H1 (cell line): ENCODE results near the gene GALP. TPM values are rescaled to one million over a fixed set of nuclear protein-coding genes. Genes with fewer than 3 reads are reported as not detected.

ENCODE experiments used
- CTCF ChIA-PET: fragments of 300-600 bp; sonication (Branson Sonifier 250); formaldehyde crosslinking; loops from one replicate; lab custom pipeline; 2021; ENCODE audit not compliant: partially characterized antibody; lab: Charles Lee
- POLR2A ChIA-PET: fragments of 300-600 bp; sonication (Branson Sonifier 250); formaldehyde crosslinking; loops from one replicate; lab custom pipeline; 2021; ENCODE audit warnings: inconsistent platforms; ENCODE audit not compliant: partially characterized antibody; lab: Charles Lee
- DNase-seq, 2 experiments: peaks; one replicate each; pipeline versions ENCODE4 v3.0.0 to v3.0.0-alpha.2; 2010 to 2022; ENCODE audit warnings: low spot score in 2 of 2, low read depth in 1 of 2, mixed read lengths in 1 of 2
- FAIRE-seq: peaks from 2 replicates; lab custom pipeline; 2011; peaks lifted over from hg19 to GRCh38; lab: Jason Lieb, UNC
- H2AFZ ChIP-seq: 2 replicates; pipeline ENCODE4 v1.8.1; 2012; ENCODE audit warnings: low read length, inconsistent platforms
- H2AK5ac ChIP-seq: 2 replicates; pipeline ENCODE4 v1.6.1; 2013; ENCODE audit warnings: low read depth, low read length
- H2BK120ac ChIP-seq: replicated peaks from 2 replicates; pipeline ENCODE3; 2013; ENCODE audit warnings: low read depth, low read length, inconsistent platforms
- H2BK12ac ChIP-seq: 2 replicates; pipeline ENCODE4 v1.6.1; 2013; ENCODE audit warnings: low read depth, low read length
- H2BK15ac ChIP-seq: 2 replicates; pipeline ENCODE4 v1.6.1; 2013; ENCODE audit warnings: low read length
- H2BK20ac ChIP-seq: 2 replicates; pipeline ENCODE4 v1.6.1; 2013; ENCODE audit warnings: low read length
- H2BK5ac ChIP-seq: 2 replicates; pipeline ENCODE4 v1.6.1; 2013; ENCODE audit warnings: low read depth, low read length
- H3K14ac ChIP-seq: 2 replicates; pipeline ENCODE4 v1.6.1; 2013; ENCODE audit warnings: inconsistent platforms; ENCODE audit not compliant: insufficient read length
- H3K18ac ChIP-seq: 2 replicates; pipeline ENCODE4 v1.6.1; 2013; ENCODE audit warnings: low read length; ENCODE audit errors: extremely low read depth
- H3K23ac ChIP-seq: 2 replicates; pipeline ENCODE4 v1.6.1; 2013; ENCODE audit warnings: inconsistent platforms; ENCODE audit not compliant: insufficient read length
- H3K23me2 ChIP-seq: 2 replicates; pipeline ENCODE4 v1.6.1; 2013; ENCODE audit warnings: low read depth, low read length
- H3K27ac ChIP-seq: 2 replicates; pipeline ENCODE4 v1.6.1; 2011; ENCODE audit warnings: low read depth, low read length, inconsistent platforms
- H3K27me3 ChIP-seq, 4 experiments: replicated peaks in 1 of 4; 1 replicate in 1 of 4; 2 replicates in 3 of 4; pipeline versions ENCODE4 v1.6.1 to v1.8.1; 2011 to 2013; ENCODE audit warnings: low read length in 3 of 4, mild to moderate bottlenecking in 3 of 4, inconsistent platforms in 2 of 4, mixed read lengths in 2 of 4, moderate library complexity in 1 of 4; ENCODE audit not compliant: control insufficient read depth in 3 of 4, insufficient read depth in 3 of 4; ENCODE audit errors: extremely low read depth in 1 of 4
- H3K36me3 ChIP-seq, 4 experiments: 2 replicates each; pipeline versions ENCODE4 v1.6.1 to v1.8.1; 2011 to 2013; ENCODE audit warnings: mild to moderate bottlenecking in 4 of 4, low read length in 3 of 4, moderate library complexity in 2 of 4, control low read depth in 1 of 4, inconsistent platforms in 1 of 4; ENCODE audit not compliant: insufficient read depth in 4 of 4, control insufficient read depth in 2 of 4
- H3K4ac ChIP-seq: replicated peaks from 2 replicates; pipeline ENCODE3; 2013; ENCODE audit warnings: low read length, low read depth, mixed read lengths, inconsistent platforms; ENCODE audit not compliant: insufficient read length
- H3K4me1 ChIP-seq, 4 experiments: replicated peaks in 1 of 4; 1 replicate in 1 of 4; 2 replicates in 3 of 4; pipeline versions ENCODE4 v1.6.1 to v1.8.1; 2011 to 2013; ENCODE audit warnings: low read length in 3 of 4, inconsistent platforms in 2 of 4, mixed read lengths in 1 of 4; ENCODE audit not compliant: insufficient read depth in 4 of 4, control insufficient read depth in 3 of 4
- H3K4me2 ChIP-seq, 2 experiments: 2 replicates each; pipeline versions ENCODE4 v1.6.1 to v1.8.1; 2011 to 2013; ENCODE audit warnings: low read depth in 2 of 2, low read length in 2 of 2, control low read depth in 1 of 2, inconsistent platforms in 1 of 2, mild to moderate bottlenecking in 1 of 2; ENCODE audit not compliant: insufficient read depth in 1 of 2
- H3K4me3 ChIP-seq, 4 experiments: fragments of 200-600, 300-600 bp in 1 of 4; sonication (generic), shearing (Covaris generic), sonication (Bioruptor Twin) in 1 of 4; 2 replicates each; pipeline versions ENCODE4 v1.5.1 to v1.8.1; 2011 to 2016; ENCODE audit warnings: low read length in 4 of 4, low read depth in 3 of 4, control low read depth in 2 of 4, inconsistent platforms in 2 of 4, mild to moderate bottlenecking in 2 of 4, mixed read lengths in 1 of 4, moderate library complexity in 1 of 4; ENCODE audit not compliant: insufficient read depth in 2 of 4; ENCODE audit errors: extremely low read depth in 1 of 4
- H3K56ac ChIP-seq: replicated peaks from 2 replicates; pipeline ENCODE3; 2013; ENCODE audit warnings: low read depth, mild to moderate bottlenecking, mixed read lengths, low read length, inconsistent platforms; ENCODE audit not compliant: insufficient read length
- H3K79me1 ChIP-seq: 2 replicates; pipeline ENCODE4 v1.6.1; 2013; ENCODE audit warnings: low read depth, low read length, control low read depth
- H3K79me2 ChIP-seq, 2 experiments: 2 replicates each; pipeline versions ENCODE4 v1.6.1 to v1.8.1; 2012 to 2013; ENCODE audit warnings: low read length in 2 of 2, mild to moderate bottlenecking in 2 of 2, inconsistent platforms in 1 of 2; ENCODE audit not compliant: insufficient read depth in 2 of 2, control insufficient read depth in 1 of 2
- H3K9ac ChIP-seq, 4 experiments: replicated peaks in 1 of 4; 1 replicate in 1 of 4; 2 replicates in 3 of 4; pipeline versions ENCODE4 v1.6.1 to v1.8.1; 2011 to 2013; ENCODE audit warnings: low read depth in 3 of 4, low read length in 3 of 4, control low read depth in 2 of 4, mild to moderate bottlenecking in 2 of 4, moderate library complexity in 2 of 4, inconsistent platforms in 1 of 4; ENCODE audit errors: extremely low read depth in 1 of 4
- H3K9me3 ChIP-seq, 2 experiments: 2 replicates each; pipeline versions ENCODE4 v1.6.1 to v1.8.1; 2012 to 2013; ENCODE audit warnings: mild to moderate bottlenecking in 2 of 2, moderate library complexity in 2 of 2, control low read depth in 1 of 2, inconsistent platforms in 1 of 2, low read depth in 1 of 2, low read length in 1 of 2, mixed read lengths in 1 of 2; ENCODE audit not compliant: insufficient read depth in 2 of 2
- H4K20me1 ChIP-seq, 2 experiments: replicated peaks in 1 of 2; 2 replicates each; pipeline versions ENCODE3 to v1.8.1; 2011 to 2013; ENCODE audit warnings: inconsistent platforms in 2 of 2, low read length in 2 of 2, mild to moderate bottlenecking in 1 of 2; ENCODE audit not compliant: insufficient read depth in 2 of 2, control insufficient read depth in 1 of 2
- H4K5ac ChIP-seq: 2 replicates; pipeline ENCODE4 v1.6.1; 2013; ENCODE audit warnings: low read length, low read depth, mixed read lengths, inconsistent platforms; ENCODE audit not compliant: insufficient read length
- H4K8ac ChIP-seq: 2 replicates; pipeline ENCODE4 v1.8.0; 2013; ENCODE audit warnings: mild to moderate bottlenecking, moderate library complexity, low read length, inconsistent platforms; ENCODE audit not compliant: insufficient read depth; ENCODE audit errors: extremely low read depth
- H4K91ac ChIP-seq: replicated peaks from 2 replicates; pipeline ENCODE3; 2013; ENCODE audit warnings: low read length, mixed read lengths, inconsistent platforms; ENCODE audit not compliant: insufficient read length
- ASH2L ChIP-seq: fragments of 200-600, 300-600 bp; sonication (generic); IDR thresholded peaks from one replicate; pipeline ENCODE4 v1.7.1; 2017; ENCODE audit warnings: low read length
- EGR1 ChIP-seq: IDR thresholded peaks from 2 replicates; pipeline ENCODE4 v1.6.1; 2011; ENCODE audit warnings: low read depth, low read length, borderline replicate concordance
- EP300 ChIP-seq, 2 experiments: IDR thresholded peaks; 1 replicate in 1 of 2; 2 replicates in 1 of 2; pipeline ENCODE4 v1.6.1; 2011 to 2012; ENCODE audit warnings: low read depth in 2 of 2, low read length in 2 of 2, mild to moderate bottlenecking in 2 of 2, borderline replicate concordance in 1 of 2, inconsistent platforms in 1 of 2, moderate library complexity in 1 of 2
- PHF8 ChIP-seq: fragments of 200-600 bp; sonication (generic); conservative IDR thresholded peaks from 2 replicates; pipeline ENCODE4 v1.7.1; 2012; ENCODE audit warnings: low read depth, mild to moderate bottlenecking, inconsistent platforms, low read length, moderate library complexity
- POLR2A ChIP-seq, 2 experiments: IDR thresholded peaks; 1 replicate in 1 of 2; 2 replicates in 1 of 2; pipeline ENCODE4 v1.6.1; 2011; ENCODE audit warnings: low read depth in 2 of 2, low read length in 2 of 2, mild to moderate bottlenecking in 2 of 2; ENCODE audit errors: control extremely low read depth in 1 of 2
- RXRA ChIP-seq: IDR thresholded peaks from 2 replicates; pipeline ENCODE4 v1.6.1; 2011; ENCODE audit warnings: low read depth, mild to moderate bottlenecking, low read length, moderate library complexity; ENCODE audit not compliant: insufficient read depth
- SP2 ChIP-seq: IDR thresholded peaks from 2 replicates; pipeline ENCODE4 v1.6.1; 2012; ENCODE audit warnings: mild to moderate bottlenecking, low read length, inconsistent platforms
- SRF ChIP-seq: IDR thresholded peaks from 2 replicates; pipeline ENCODE4 v1.6.1; 2011; ENCODE audit warnings: mild to moderate bottlenecking, low read depth, low read length, moderate library complexity
- WGBS, 2 experiments: shearing (Covaris generic) in 1 of 2; methylation state at CpG; one replicate each; pipeline versions ENCODE4 v1.1.6 to v1.1.7; 2013 to 2015; ENCODE audit warnings: low lambda C conversion rate in 2 of 2, mixed read lengths in 2 of 2, inconsistent platforms in 1 of 2, low coverage in 1 of 2, missing lambda C conversion rate in 1 of 2; ENCODE audit not compliant: insufficient replicate concordance in 2 of 2, insufficient coverage in 1 of 2, insufficient read length in 1 of 2; ENCODE audit errors: extremely low coverage in 1 of 2, missing lambda C conversion rate in 1 of 2; 5-methylcytosine and 5-hydroxymethylcytosine counted together
- polyA plus RNA-seq, 7 experiments: library from polyadenylated mRNA; depleted of rRNA in 3 of 7; stranded (reverse) in 5 of 7; unstranded in 2 of 7; fragments of >200 nt in 5 of 7; fragments of 200-250 nt in 2 of 7; gene quantifications; 1 replicate in 5 of 7; 2 replicates in 1 of 7; 4 replicates in 1 of 7; pipeline versions ENCODE4 v1.2.1 to v1.2.3, GENCODE V29; 2011 to 2013; ENCODE audit warnings: missing spikeins in 2 of 7, mixed read lengths in 2 of 7
- total RNA-seq: library from RNA; stranded (reverse); fragmentation: NEBNext Ultra II Directional; extraction: Animal tissue kit (Norgen Biotek cat#: 25700); gene quantifications from 2 replicates; pipeline ENCODE4 v1.2.1, GENCODE V29; 2021
- TF ChIP-seq, protein P1 (sequence below), 3 experiments: IDR thresholded peaks; 1 replicate in 2 of 3; 2 replicates in 1 of 3; pipeline versions ENCODE4 v1.5.1 to v1.6.1; 2011; ENCODE audit warnings: low read length in 3 of 3, mild to moderate bottlenecking in 3 of 3, inconsistent platforms in 2 of 3, low read depth in 1 of 3, moderate library complexity in 1 of 3; ENCODE audit not compliant: insufficient read depth in 1 of 3; ENCODE audit errors: control extremely low read depth in 1 of 3

GALP gene
- total and polyA plus RNA-seq, 2 of the 8 experiments (the other 6 are each of a cell fraction or from before 2014, with no cell fraction given) = 0.14 TPM; not detected in 1

DNA sequence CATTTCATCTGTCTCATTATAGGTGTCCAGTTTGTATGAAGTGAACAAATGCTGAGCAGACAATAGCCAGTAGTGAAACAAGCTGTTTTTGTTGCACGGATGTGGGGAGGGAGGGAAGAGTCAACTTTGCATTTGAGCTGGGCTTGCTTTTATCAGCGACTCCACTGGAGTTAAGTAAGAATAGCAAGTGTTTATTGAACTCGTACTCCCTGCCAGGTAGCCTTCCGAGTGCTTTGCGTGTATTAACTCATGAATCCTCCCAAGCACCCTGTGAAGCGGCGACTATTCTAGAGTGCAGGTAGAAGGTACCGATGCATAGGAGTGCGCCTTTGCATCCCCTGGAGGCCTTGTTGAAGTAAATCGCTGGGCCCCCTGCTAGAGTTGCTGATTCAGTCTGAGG lies 39.4 kb upstream of the GALP start:
- Histone ChIP-seq H3K4ac (peak overlapping the region; percentile 99), H3K9ac (peak overlapping the region in 1 of 4 experiments; percentile 26; a peak in 2 of 7 replicates), H3K4me3 (peak overlapping the region in 1 of 4 experiments; percentile 37; a peak in 3 of 8 replicates), H2BK12ac (peak overlapping the region; percentile 90; the same call in 1 of the 2 replicates), H3K18ac (peak overlapping the region; percentile 95), H2AK5ac (no peak overlapping the region), H3K36me3 (no peaks in the 10 kb centered on the region), H3K79me1 (no peaks in the 10 kb centered on the region), H2BK15ac (no peak overlapping the region), H2BK5ac (peak overlapping the region; percentile 89; the same call in 1 of the 2 replicates), H4K5ac (peak overlapping the region; percentile 90), H3K4me2 (peak overlapping the region; percentile 57 to 66), H3K9me3 (no peaks in the 10 kb centered on the region), H2BK120ac (peak overlapping the region; percentile 99), H3K27ac (peak overlapping the region; percentile 58), H3K4me1 (peaks cover 6 to 15% (median 7%) of the 10 kb centered on the region in 4 experiments), H4K20me1 (no peaks in the 10 kb centered on the region), H3K14ac (no peak overlapping the region), H4K8ac (peak overlapping the region; percentile 59; the same call in 1 of the 2 replicates), H2AFZ (peak overlapping the region; percentile 81), H2BK20ac (peak overlapping the region; percentile 89), H3K23me2 (peaks cover 6% of the 10 kb centered on the region), H4K91ac (peak overlapping the region; percentile 100), H3K23ac (no peak overlapping the region), H3K27me3 (no peaks in the 10 kb centered on the region), H3K56ac (peak overlapping the region; percentile 22), H3K79me2 (no peaks in the 10 kb centered on the region)
- WGBS, 2 experiments = 16% methylated on average over 10 of the region's 10 CpGs; no CpG with 5 or more reads in 1 of the 2 experiments
- DNase-seq = peak in 1 of 2 experiments; percentile 57
- ChIA-PET POLR2A (interaction anchor here (0.8 to 3.0 kb wide), 6 partner anchors 10 to 55 kb away, joined by 3 to 8 read pairs (median 5); no protein-coding TSS in a partner anchor), CTCF (interaction anchor here (0.7 to 7.1 kb wide), 9 partner anchors 12 to 59 kb away, joined by 3 to 35 read pairs (median 4); no protein-coding TSS in a partner anchor)
- TF ChIP-seq ASH2L (peak; percentile 27), SP2 (no peak), EGR1 (no peak), PHF8 (no peak), EP300 (IDR thresholded peaks at IDR 0.05; ENCODE audit: borderline replicate concordance in 1 of 2, low read depth in 2 of 2, low read length in 2 of 2) (no peak), SRF (no peak), RXRA (no peak), POLR2A (IDR thresholded peaks at IDR 0.05; ENCODE audit: control extremely low read depth in 1 of 2, low read depth in 2 of 2, low read length in 2 of 2) (no peak)
- TF ChIP-seq, protein P1, sequence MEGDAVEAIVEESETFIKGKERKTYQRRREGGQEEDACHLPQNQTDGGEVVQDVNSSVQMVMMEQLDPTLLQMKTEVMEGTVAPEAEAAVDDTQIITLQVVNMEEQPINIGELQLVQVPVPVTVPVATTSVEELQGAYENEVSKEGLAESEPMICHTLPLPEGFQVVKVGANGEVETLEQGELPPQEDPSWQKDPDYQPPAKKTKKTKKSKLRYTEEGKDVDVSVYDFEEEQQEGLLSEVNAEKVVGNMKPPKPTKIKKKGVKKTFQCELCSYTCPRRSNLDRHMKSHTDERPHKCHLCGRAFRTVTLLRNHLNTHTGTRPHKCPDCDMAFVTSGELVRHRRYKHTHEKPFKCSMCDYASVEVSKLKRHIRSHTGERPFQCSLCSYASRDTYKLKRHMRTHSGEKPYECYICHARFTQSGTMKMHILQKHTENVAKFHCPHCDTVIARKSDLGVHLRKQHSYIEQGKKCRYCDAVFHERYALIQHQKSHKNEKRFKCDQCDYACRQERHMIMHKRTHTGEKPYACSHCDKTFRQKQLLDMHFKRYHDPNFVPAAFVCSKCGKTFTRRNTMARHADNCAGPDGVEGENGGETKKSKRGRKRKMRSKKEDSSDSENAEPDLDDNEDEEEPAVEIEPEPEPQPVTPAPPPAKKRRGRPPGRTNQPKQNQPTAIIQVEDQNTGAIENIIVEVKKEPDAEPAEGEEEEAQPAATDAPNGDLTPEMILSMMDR (IDR thresholded peaks at IDR 0.05; ENCODE audit: control extremely low read depth in 1 of 3, insufficient read depth in 1 of 3, low read depth in 1 of 3, low read length in 3 of 3) = peak in 1 of 3 experiments; percentile 8; a peak in 1 of 4 replicates
- FAIRE-seq = no peak
